ENCODE data around the gene SIRPB1. TPM values are rescaled to one million over a fixed set of nuclear protein-coding genes. Genes with fewer than 3 reads are reported as not detected.
"Not testable (repeated sequence)": the region's sequence is repeated elsewhere in the genome, so short reads cannot be mapped to it uniquely, and the experiment has no call there.

SIRPB1 gene
- total RNA-seq, 1 experiment from 2014 or later: 0.75 TPM

DNA sequence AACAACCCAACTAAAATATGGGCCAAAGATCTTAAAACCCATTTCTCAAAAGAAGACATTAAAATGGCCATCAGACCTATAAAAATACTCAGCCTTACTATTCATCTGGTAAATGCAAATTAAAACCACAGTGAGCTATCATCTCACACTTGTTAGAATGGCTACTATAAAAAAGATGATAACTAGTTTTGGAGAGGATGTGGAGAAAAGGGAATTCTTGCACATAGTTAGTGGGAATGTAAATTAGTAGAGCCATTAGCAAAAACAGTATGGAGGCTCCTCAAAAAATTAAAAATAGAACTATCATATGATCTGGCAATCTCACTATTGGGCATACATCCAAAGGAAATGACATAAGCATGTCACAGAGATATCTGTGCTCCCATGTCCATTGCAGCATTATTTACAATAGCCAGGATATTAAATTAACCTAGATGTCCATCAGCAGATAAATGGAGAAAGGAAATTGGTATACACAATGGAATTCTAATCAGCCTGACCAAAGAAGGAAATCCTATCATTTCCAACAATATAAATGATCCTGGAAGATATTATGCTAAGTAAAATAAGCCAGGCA is 2.9 kb downstream of the SIRPB1 start:
- in situ Hi-C loops (cut with HindIII; ENCODE audit: low sequenced_read_pairs): no loop called here
- no peak for DNase-seq (ENCODE audit: low spot score)

DNA sequence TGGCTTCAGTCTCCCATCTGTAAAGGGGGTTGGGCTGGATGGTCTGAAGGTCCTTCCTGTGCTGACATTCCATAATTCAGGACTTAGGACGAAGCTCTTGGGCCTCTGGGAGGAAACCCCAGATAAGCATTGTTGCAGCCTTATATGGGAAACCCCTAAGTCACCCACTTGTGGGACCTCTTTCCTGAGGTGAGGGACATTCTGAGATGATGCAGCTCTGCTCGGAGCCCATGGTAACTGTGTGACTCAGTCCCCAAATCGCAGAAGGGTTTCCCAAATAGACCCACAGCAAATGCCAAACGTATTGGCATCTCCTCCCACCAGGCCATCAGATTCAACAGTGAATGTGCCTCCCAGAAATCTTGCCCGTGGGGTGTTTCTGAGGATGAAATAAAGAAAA is 9.4 kb downstream of the SIRPB1 start:
- DNase-seq (ENCODE audit: low spot score); in situ Hi-C loops (cut with HindIII; ENCODE audit: low sequenced_read_pairs): not testable (repeated sequence)

- in situ Hi-C loops (cut with HindIII; ENCODE audit: low sequenced_read_pairs); DNase-seq (ENCODE audit: low spot score): not testable (repeated sequence)
Observed at GRCh38 chr20:1608678-1609347, 11.0 kb downstream of the SIRPB1 start.

- DNase-seq (ENCODE audit: low spot score): no peak
- in situ Hi-C loops (cut with HindIII; ENCODE audit: low sequenced_read_pairs): no loop called here
Observed at GRCh38 chr20:1600736-1601135, 19.1 kb downstream of the SIRPB1 start.

- no peak for DNase-seq (ENCODE audit: low spot score)
- in situ Hi-C loops (cut with HindIII; ENCODE audit: low sequenced_read_pairs): no loop called here
Observed at GRCh38 chr20:1595333-1595732, 24.5 kb downstream of the SIRPB1 start.

GRCh38 chr20:1588533-1589460 is 31.0 kb downstream of the SIRPB1 start:
- in situ Hi-C loops (cut with HindIII; ENCODE audit: low sequenced_read_pairs): no loop called here

GRCh38 chr20:1587781-1588532 is 31.9 kb downstream of the SIRPB1 start:
- no peak for DNase-seq (ENCODE audit: low spot score)
- in situ Hi-C loops (cut with HindIII; ENCODE audit: low sequenced_read_pairs): no loop called here

More at GRCh38 chr20:1588533-1589460, 31.0 kb downstream of the SIRPB1 start:
- DNase-seq (ENCODE audit: low spot score): no peak

- in situ Hi-C loops (cut with HindIII; ENCODE audit: low sequenced_read_pairs): no loop called here
Observed at GRCh38 chr20:1579488-1579887, 40.3 kb downstream of the SIRPB1 start.

GRCh38 chr20:1577906-1578305 is 41.9 kb downstream of the SIRPB1 start:
- no peak for DNase-seq (ENCODE audit: low spot score)
- in situ Hi-C loops (cut with HindIII; ENCODE audit: low sequenced_read_pairs): no loop called here

More at GRCh38 chr20:1579488-1579887, 40.3 kb downstream of the SIRPB1 start:
- DNase-seq (ENCODE audit: low spot score): peak; percentile 0

DNA sequence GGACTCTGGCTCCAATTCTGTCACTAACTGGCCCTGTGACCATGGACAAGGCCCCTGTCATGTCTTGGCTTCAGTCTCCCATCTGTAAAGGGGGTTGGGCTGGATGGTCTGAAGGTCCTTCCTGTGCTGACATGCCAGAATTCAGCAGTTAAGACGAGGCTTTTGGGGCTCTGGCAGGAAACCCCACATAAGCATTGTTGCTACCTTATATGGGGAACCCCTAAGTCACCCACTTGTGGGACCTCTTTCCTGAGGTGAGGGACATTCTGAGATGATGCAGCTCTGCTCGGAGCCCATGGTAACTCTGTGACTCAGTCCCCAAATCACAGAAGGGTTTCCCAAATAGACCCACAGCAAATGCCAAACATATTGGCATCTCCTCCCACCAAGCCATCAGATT is 42.5 kb downstream of the SIRPB1 start:
- DNase-seq (ENCODE audit: low spot score); in situ Hi-C loops (cut with HindIII; ENCODE audit: low sequenced_read_pairs): not testable (repeated sequence)

- in situ Hi-C loops (cut with HindIII; ENCODE audit: low sequenced_read_pairs): no loop called here
- DNase-seq (ENCODE audit: low spot score): no peak
Observed at GRCh38 chr20:1576641-1577040, 43.2 kb downstream of the SIRPB1 start.

DNA sequence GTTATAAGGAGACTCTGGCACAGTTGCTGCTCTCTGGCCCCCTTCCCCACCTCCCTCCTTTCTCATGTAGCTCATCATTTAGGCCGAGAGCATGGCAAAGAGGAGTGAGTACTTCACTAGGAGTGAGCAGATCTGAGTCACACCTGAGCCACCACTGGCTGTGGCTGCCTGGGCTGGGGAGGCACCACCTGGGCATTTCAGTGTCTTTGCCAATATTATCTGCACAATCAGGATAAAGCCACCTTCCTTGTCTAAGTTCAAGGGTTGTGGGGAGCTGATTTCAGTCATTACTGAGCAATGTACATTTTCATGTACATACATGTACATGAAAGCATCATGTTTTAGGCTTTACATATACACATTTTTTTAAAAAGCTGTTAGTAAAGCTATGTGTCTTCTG is 43.8 kb downstream of the SIRPB1 start:
- DNase-seq (ENCODE audit: low spot score); in situ Hi-C loops (cut with HindIII; ENCODE audit: low sequenced_read_pairs): not testable (repeated sequence)

- DNase-seq (ENCODE audit: low spot score); in situ Hi-C loops (cut with HindIII; ENCODE audit: low sequenced_read_pairs): not testable (repeated sequence)
Observed at GRCh38 chr20:1571583-1571982, 48.2 kb downstream of the SIRPB1 start.

Other genes with a start within 250 kb of the SIRPB1 start
- gene FKBP1A, start 227.0 kb downstream of the SIRPB1 start, total RNA-seq (2014; rRNA removed; shearing (Covaris generic)): 158 and 170 TPM in 2 replicates
- gene NSFL1C, start 153.2 kb downstream of the SIRPB1 start, total RNA-seq (2014; rRNA removed; shearing (Covaris generic)): 89.2 and 123 TPM in 2 replicates
- not detected in 2 replicates for gene SIRPB2, start 128.6 kb downstream of the SIRPB1 start, total RNA-seq (2014; rRNA removed; shearing (Covaris generic))
- gene SIRPD, start 62.3 kb downstream of the SIRPB1 start, total RNA-seq (2014; rRNA removed; shearing (Covaris generic)): not detected in 2 replicates
- not detected in 2 replicates for gene SIRPG, start 37.8 kb upstream of the SIRPB1 start, total RNA-seq (2014; rRNA removed; shearing (Covaris generic))